Peyer's patch (tissue), 4 donors: ENCODE results near the gene CTCFL.
A peak's percentile ranks its signal among the peaks of the same experiment; 100 is the strongest.

Experiments used
- POLR2A ChIP-seq, 2 donors: fragments of 450-650 bp; IDR thresholded peaks; one replicate each; pipeline ENCODE4 v1.5.1; 2017; ENCODE audit warnings: antibody characterized with exemption in 2 of 2, mild to moderate bottlenecking in 2 of 2, moderate library complexity in 2 of 2
- TF ChIP-seq, protein P1 (sequence below), 6 experiments: fragments of 450-650 bp in 4 of 6; fragments of 200-600 bp in 2 of 6; sonication (generic) in 1 of 6; IDR thresholded peaks; one replicate each; pipeline ENCODE4 v1.5.1; 2017 to 2019; ENCODE audit warnings: antibody characterized with exemption in 6 of 6, mild to moderate bottlenecking in 3 of 6, moderate library complexity in 1 of 6

DNA sequence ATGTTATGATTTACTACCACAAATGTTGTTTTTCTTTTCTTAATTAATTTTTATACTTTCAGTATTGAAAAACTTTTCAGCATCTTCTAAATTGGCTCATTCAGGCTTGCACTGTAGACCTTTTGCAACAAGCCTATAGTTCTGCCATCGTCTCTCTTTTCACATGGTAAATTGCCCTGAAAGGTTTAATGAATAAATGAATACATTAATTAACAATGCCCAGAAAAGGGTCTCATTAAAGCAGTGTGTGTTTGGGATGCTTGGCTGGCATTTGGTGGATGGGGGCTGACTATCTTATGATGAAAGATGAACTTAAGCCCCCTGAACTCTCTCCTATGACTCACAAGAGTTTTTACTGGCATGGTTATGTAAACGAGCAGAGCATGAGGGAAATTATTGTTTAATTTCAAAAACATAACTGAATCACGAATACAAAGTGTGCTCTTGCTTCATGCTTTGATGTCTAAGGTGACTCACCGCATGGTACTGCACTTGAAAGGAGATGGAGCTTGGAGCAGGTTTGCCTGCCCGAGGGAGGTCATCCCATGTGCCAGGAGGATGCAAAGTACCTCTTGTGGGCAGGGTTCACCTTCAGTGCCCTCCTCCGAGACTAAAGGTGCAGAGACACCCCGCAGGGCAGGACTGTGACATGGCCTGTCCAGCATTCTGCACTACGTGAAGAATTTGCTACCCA is 22.2 kb upstream of the CTCFL start:
- TF ChIP-seq, protein P1, sequence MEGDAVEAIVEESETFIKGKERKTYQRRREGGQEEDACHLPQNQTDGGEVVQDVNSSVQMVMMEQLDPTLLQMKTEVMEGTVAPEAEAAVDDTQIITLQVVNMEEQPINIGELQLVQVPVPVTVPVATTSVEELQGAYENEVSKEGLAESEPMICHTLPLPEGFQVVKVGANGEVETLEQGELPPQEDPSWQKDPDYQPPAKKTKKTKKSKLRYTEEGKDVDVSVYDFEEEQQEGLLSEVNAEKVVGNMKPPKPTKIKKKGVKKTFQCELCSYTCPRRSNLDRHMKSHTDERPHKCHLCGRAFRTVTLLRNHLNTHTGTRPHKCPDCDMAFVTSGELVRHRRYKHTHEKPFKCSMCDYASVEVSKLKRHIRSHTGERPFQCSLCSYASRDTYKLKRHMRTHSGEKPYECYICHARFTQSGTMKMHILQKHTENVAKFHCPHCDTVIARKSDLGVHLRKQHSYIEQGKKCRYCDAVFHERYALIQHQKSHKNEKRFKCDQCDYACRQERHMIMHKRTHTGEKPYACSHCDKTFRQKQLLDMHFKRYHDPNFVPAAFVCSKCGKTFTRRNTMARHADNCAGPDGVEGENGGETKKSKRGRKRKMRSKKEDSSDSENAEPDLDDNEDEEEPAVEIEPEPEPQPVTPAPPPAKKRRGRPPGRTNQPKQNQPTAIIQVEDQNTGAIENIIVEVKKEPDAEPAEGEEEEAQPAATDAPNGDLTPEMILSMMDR (IDR thresholded peaks at IDR 0.05): peak in 1 of 6 experiments; percentile 4
- peak in 1 of 2 donors; percentile 53 for TF ChIP-seq POLR2A (IDR thresholded peaks at IDR 0.05)
